Measurements from ENCODE around the gene PATZ1. TPM values are rescaled to one million over a fixed set of nuclear protein-coding genes. Genes with fewer than 3 reads are reported as not detected.

The PATZ1 gene
- total and polyA plus RNA-seq, 2 experiments from 2014 or later: 24.8 to 46.4 TPM

- DNase-seq (ENCODE audit: low read depth in 1 of 2, low spot score in 1 of 2): no peak
- no peaks in the 10 kb centered on the region for H3K36me3 ChIP-seq
- no peak overlapping the region for H3K4me3 ChIP-seq
- H3K4me1 ChIP-seq (ENCODE audit: low read depth): no peaks in the 10 kb centered on the region
- no peak overlapping the region for H3K27ac ChIP-seq
- TF ChIP-seq, protein P1, sequence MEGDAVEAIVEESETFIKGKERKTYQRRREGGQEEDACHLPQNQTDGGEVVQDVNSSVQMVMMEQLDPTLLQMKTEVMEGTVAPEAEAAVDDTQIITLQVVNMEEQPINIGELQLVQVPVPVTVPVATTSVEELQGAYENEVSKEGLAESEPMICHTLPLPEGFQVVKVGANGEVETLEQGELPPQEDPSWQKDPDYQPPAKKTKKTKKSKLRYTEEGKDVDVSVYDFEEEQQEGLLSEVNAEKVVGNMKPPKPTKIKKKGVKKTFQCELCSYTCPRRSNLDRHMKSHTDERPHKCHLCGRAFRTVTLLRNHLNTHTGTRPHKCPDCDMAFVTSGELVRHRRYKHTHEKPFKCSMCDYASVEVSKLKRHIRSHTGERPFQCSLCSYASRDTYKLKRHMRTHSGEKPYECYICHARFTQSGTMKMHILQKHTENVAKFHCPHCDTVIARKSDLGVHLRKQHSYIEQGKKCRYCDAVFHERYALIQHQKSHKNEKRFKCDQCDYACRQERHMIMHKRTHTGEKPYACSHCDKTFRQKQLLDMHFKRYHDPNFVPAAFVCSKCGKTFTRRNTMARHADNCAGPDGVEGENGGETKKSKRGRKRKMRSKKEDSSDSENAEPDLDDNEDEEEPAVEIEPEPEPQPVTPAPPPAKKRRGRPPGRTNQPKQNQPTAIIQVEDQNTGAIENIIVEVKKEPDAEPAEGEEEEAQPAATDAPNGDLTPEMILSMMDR (IDR thresholded peaks at IDR 0.05; ENCODE audit: low read depth, low read length): no peak
- no peaks in the 10 kb centered on the region for H3K27me3 ChIP-seq
- H3K9me3 ChIP-seq (ENCODE audit: low read depth): no peaks in the 10 kb centered on the region
Observed at GRCh38 chr22:31305194-31305593, 41.0 kb downstream of the PATZ1 start.

DNA sequence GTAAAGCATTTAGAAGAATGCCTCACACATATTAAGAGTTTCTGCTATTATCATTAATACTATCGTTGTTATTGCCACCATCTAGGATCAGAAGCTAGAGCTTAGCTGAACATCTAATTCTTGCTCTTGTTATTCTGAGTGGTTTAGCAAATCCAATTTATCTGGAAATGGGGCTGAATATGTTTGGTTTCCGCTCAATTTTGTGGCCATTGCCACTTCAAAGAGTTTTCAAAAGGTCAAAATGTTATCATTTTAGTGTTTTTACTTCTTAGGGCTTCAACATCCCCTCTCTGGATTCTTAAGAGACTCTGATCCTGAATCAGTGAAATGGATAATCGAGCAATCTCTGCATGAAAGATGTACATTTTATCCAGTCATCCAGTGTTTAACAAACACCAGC, 43.6 kb downstream of the PATZ1 start:
- Histone ChIP-seq H3K4me3 (no peak overlapping the region), H3K4me1 (ENCODE audit: low read depth) (no peaks in the 10 kb centered on the region), H3K27me3 (no peaks in the 10 kb centered on the region), H3K9me3 (ENCODE audit: low read depth) (no peaks in the 10 kb centered on the region), H3K36me3 (no peaks in the 10 kb centered on the region), H3K27ac (no peak overlapping the region)
- TF ChIP-seq, protein P1 (IDR thresholded peaks at IDR 0.05; ENCODE audit: low read depth, low read length): no peak
- DNase-seq (ENCODE audit: low read depth in 1 of 2, low spot score in 1 of 2): no peak

DNA sequence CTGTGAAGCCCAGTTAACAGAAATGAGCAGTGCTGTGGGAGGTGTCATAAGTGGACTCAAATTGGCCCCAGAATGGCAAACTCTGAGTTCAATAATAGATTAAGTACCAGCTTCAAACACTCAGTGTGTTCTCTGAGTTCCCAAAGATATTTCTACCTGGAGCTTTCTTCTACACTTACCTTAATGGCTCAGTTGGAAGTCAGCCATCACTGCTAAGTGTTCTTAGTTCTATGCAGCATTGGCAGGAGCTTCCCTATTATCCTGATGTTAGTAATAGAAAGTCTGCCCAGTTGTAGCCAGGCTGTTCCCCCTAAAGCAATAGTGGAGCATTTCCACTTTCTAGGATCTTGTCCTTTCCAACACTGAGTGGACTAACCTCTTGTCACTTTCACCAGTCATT, 44.1 kb downstream of the PATZ1 start:
- H3K4me3 ChIP-seq: no peak overlapping the region
- TF ChIP-seq, protein P1 (IDR thresholded peaks at IDR 0.05; ENCODE audit: low read depth, low read length): no peak
- no peaks in the 10 kb centered on the region for H3K4me1 ChIP-seq (ENCODE audit: low read depth)
- H3K27me3 ChIP-seq: no peaks in the 10 kb centered on the region
- no peak for DNase-seq (ENCODE audit: low read depth in 1 of 2, low spot score in 1 of 2)
- H3K36me3 ChIP-seq: no peaks in the 10 kb centered on the region
- H3K27ac ChIP-seq: no peak overlapping the region
- H3K9me3 ChIP-seq (ENCODE audit: low read depth): no peaks in the 10 kb centered on the region

DNA sequence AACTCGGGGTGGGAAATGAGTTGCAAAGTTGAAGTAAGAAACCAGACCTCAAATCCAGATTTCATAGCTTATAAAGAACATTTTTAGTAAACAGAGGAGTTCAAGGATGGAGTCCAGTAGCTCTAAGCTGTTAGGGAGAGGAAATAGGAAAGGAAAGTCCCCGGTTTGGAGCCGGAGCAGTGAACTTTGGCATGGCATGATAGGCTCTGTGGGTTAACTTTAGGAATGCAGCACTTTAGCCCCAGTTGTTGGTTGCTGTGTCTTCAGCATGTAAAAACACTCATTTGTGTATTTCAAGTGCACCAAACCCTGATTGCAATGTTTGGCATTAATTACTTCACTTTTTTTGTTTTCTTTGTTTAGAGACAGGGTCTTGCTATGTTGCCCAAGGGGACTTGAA, 45.2 kb downstream of the PATZ1 start:
- no peak for DNase-seq (ENCODE audit: low read depth in 1 of 2, low spot score in 1 of 2)
- Histone ChIP-seq H3K4me3 (no peak overlapping the region), H3K27ac (no peak overlapping the region)

GRCh38 chr22:31295831-31296657, 50.1 kb downstream of the PATZ1 start:
- Histone ChIP-seq H3K4me1 (ENCODE audit: low read depth) (peaks cover 13% of the 10 kb centered on the region), H3K4me3 (no peak overlapping the region), H3K36me3 (no peaks in the 10 kb centered on the region), H3K9me3 (ENCODE audit: low read depth) (no peaks in the 10 kb centered on the region), H3K27me3 (no peaks in the 10 kb centered on the region), H3K27ac (peak overlapping the region; percentile 20)
- TF ChIP-seq, protein P1 (IDR thresholded peaks at IDR 0.05; ENCODE audit: low read depth, low read length): no peak
- DNase-seq (ENCODE audit: low read depth in 1 of 2, low spot score in 1 of 2): peak in 1 of 2 donors; percentile 58

More for the DNA sequence above, 45.2 kb downstream of the PATZ1 start:
- H3K9me3 ChIP-seq (ENCODE audit: low read depth): no peaks in the 10 kb centered on the region
- peaks cover under 1% of the 10 kb centered on the region for H3K4me1 ChIP-seq (ENCODE audit: low read depth)
- no peaks in the 10 kb centered on the region for H3K36me3 ChIP-seq
- no peaks in the 10 kb centered on the region for H3K27me3 ChIP-seq
- TF ChIP-seq, protein P1 (IDR thresholded peaks at IDR 0.05; ENCODE audit: low read depth, low read length): no peak

All from cardiac muscle cell (in vitro differentiated cells and primary cell).